Measurements from ENCODE around the gene PSAPL1. TPM values are rescaled to one million over a fixed set of nuclear protein-coding genes. Genes with fewer than 3 reads are reported as not detected.

PSAPL1 gene
- total RNA-seq, 1 donor from 2014 or later: not detected

DNA sequence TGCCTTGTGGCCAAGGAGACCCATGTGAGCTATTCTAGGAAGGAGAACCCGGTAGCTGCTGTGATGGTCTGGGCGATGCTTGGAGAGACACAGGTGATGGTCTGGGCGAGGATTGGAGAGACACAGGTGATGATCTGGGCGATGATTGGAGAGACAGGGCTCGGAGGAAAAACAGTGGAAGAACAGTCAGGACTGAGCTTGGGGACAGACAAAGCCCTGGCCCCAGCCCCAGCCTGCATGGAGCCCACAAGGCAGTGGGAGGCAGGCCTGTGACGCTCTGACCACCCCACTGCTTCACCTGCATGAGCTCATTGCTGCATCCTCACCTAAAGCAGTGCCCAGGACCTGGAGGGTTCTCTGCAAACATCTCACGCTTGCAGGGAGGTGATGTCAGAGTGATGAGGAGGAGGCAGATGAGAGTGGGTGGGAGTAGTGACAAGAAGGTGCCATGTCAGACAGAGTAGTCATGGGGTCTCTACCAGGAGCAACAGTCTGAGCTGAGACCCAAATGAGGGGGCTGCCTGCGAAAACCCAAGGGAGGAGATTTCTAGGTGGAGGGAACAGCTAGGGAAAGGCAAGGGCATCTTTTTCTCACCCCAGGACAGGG, 35.9 kb upstream of the PSAPL1 start:
- H3K4me1 ChIP-seq (ENCODE audit: control insufficient read depth in 3 of 3, insufficient read depth in 3 of 3, low read length in 3 of 3): no peaks in the 10 kb centered on the region
- H3K9me3 ChIP-seq (ENCODE audit: control insufficient read depth in 3 of 3, low read length in 3 of 3): peaks cover 0 to 13% (median 3%) of the 10 kb centered on the region in 3 donors
- no peaks in the 10 kb centered on the region for H3K36me3 ChIP-seq (ENCODE audit: control insufficient read depth in 3 of 3, insufficient read depth in 3 of 3, low read length in 3 of 3)
- H3K27me3 ChIP-seq (ENCODE audit: control insufficient read depth in 3 of 3, insufficient read depth in 3 of 3, low read length in 3 of 3): peaks cover 3 to 24% (median 24%) of the 10 kb centered on the region in 3 donors
- H3K9ac ChIP-seq (ENCODE audit: low read depth in 1 of 3, low read length in 3 of 3): no peak overlapping the region
- H3K27ac ChIP-seq (ENCODE audit: low read depth, low read length): no peak overlapping the region
- no peak overlapping the region for H3K4me3 ChIP-seq (ENCODE audit: low read length in 3 of 3)

DNA sequence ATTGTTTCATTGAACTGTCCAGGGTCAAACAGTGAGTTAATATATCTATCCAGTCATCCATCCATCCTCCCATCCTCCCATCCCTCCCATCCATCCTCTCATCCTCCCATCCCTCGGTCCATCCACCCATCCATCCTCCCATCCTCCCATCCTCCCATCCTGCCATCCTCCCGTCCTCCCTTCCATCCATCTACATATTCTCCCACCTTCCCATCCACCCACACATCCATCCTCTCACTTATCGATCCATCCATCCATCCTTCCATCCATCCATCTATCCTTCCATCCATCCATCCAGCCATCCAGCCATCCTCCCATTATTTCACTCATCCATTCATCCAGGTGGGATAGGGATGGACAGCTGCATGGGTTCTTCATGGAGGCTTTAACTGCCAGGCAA, 35.4 kb upstream of the PSAPL1 start:
- Histone ChIP-seq H3K9me3 (ENCODE audit: control insufficient read depth in 3 of 3, low read length in 3 of 3) (peaks cover 0 to 13% (median 3%) of the 10 kb centered on the region in 3 donors), H3K4me3 (ENCODE audit: low read length in 3 of 3) (no peak overlapping the region), H3K27me3 (ENCODE audit: control insufficient read depth in 3 of 3, insufficient read depth in 3 of 3, low read length in 3 of 3) (peaks cover 3 to 25% (median 24%) of the 10 kb centered on the region in 3 donors), H3K36me3 (ENCODE audit: control insufficient read depth in 3 of 3, insufficient read depth in 3 of 3, low read length in 3 of 3) (no peaks in the 10 kb centered on the region), H3K27ac (ENCODE audit: low read depth, low read length) (no peak overlapping the region), H3K9ac (ENCODE audit: low read depth in 1 of 3, low read length in 3 of 3) (no peak overlapping the region), H3K4me1 (ENCODE audit: control insufficient read depth in 3 of 3, insufficient read depth in 3 of 3, low read length in 3 of 3) (no peaks in the 10 kb centered on the region)

DNA sequence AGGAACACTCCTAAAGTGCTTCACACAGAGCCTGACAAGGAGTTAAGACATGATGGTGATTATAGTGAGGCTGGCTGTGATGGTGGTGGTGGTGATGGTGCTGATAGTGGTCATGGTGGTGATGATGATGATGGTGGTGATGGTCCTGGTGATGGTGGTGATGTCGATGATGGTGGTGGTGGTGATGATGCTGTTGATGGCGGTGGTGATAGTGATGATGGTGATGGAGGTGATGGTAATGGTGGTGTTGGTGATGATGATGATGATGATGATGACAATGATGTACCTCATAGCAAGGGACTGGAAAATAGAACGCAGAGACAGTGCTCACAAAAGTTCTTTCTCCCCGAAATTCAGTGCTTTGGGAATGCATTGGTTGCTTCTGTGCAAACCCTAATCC, 34.3 kb upstream of the PSAPL1 start:
- Histone ChIP-seq H3K9me3 (ENCODE audit: control insufficient read depth in 3 of 3, low read length in 3 of 3) (peaks cover 0 to 13% (median 3%) of the 10 kb centered on the region in 3 donors), H3K9ac (ENCODE audit: low read depth in 1 of 3, low read length in 3 of 3) (no peak overlapping the region), H3K36me3 (ENCODE audit: control insufficient read depth in 3 of 3, insufficient read depth in 3 of 3, low read length in 3 of 3) (no peaks in the 10 kb centered on the region), H3K27ac (ENCODE audit: low read depth, low read length) (no peak overlapping the region), H3K27me3 (ENCODE audit: control insufficient read depth in 3 of 3, insufficient read depth in 3 of 3, low read length in 3 of 3) (peaks cover 3 to 26% (median 26%) of the 10 kb centered on the region in 3 donors), H3K4me1 (ENCODE audit: control insufficient read depth in 3 of 3, insufficient read depth in 3 of 3, low read length in 3 of 3) (no peaks in the 10 kb centered on the region), H3K4me3 (ENCODE audit: low read length in 3 of 3) (no peak overlapping the region)

DNA sequence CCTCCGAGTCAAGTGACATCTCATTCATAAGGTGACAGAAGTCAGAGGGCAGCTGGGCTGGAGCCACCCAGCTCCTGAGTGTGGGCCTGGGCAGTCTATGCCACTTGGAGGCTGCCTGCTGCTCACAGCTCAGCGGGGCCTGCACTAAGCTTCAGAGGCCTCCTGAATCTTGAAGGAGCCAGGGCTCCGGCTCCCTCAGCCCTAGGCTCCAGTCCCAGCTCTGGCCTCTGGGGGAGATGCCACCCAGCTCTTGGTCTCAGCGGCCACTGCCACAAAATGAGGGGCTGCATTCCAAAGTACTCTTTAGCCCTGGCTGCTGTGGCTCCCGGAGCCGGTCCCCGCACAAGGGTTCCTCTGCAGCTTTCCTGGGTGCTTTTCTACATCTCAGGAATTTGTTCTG, 32.7 kb upstream of the PSAPL1 start:
- no peak overlapping the region for H3K27ac ChIP-seq (ENCODE audit: low read depth, low read length)
- H3K9ac ChIP-seq (ENCODE audit: low read depth in 1 of 3, low read length in 3 of 3): no peak overlapping the region
- peaks cover 0 to 13% (median 3%) of the 10 kb centered on the region in 3 donors for H3K9me3 ChIP-seq (ENCODE audit: control insufficient read depth in 3 of 3, low read length in 3 of 3)

DNA sequence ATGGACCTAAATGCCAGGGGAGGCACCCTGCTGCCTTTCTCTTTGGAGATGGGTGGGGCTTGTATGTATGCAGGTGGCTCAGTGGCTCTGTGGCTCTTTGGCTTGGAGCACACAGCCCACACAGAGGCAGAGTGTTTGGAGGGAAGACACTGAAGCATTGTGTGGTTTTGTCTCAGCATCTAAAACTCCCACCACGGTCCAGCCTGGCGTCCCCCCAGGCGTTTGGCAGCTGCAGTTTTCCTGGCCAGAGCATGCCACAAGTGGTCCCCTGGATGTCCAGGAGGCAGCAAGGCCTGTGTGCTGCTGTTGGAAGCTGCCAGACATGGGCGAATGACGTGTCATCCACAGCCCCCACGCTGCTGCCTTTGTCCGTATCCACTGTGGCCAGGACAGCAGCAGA, 32.2 kb upstream of the PSAPL1 start:
- H3K27me3 ChIP-seq (ENCODE audit: control insufficient read depth in 3 of 3, insufficient read depth in 3 of 3, low read length in 3 of 3): peaks cover 9 to 39% (median 32%) of the 10 kb centered on the region in 3 donors
- peaks cover 0 to 13% (median 3%) of the 10 kb centered on the region in 3 donors for H3K9me3 ChIP-seq (ENCODE audit: control insufficient read depth in 3 of 3, low read length in 3 of 3)
- H3K4me1 ChIP-seq (ENCODE audit: control insufficient read depth in 3 of 3, insufficient read depth in 3 of 3, low read length in 3 of 3): peaks cover 0 to 4% (median 0%) of the 10 kb centered on the region in 3 donors
- no peak overlapping the region for H3K9ac ChIP-seq (ENCODE audit: low read depth in 1 of 3, low read length in 3 of 3)
- H3K36me3 ChIP-seq (ENCODE audit: control insufficient read depth in 3 of 3, insufficient read depth in 3 of 3, low read length in 3 of 3): no peaks in the 10 kb centered on the region
- H3K27ac ChIP-seq (ENCODE audit: low read depth, low read length): no peak overlapping the region
- H3K4me3 ChIP-seq (ENCODE audit: low read length in 3 of 3): no peak overlapping the region

More for the DNA sequence above, 32.7 kb upstream of the PSAPL1 start:
- H3K4me3 ChIP-seq (ENCODE audit: low read length in 3 of 3): no peak overlapping the region
- no peaks in the 10 kb centered on the region for H3K4me1 ChIP-seq (ENCODE audit: control insufficient read depth in 3 of 3, insufficient read depth in 3 of 3, low read length in 3 of 3)
- no peaks in the 10 kb centered on the region for H3K36me3 ChIP-seq (ENCODE audit: control insufficient read depth in 3 of 3, insufficient read depth in 3 of 3, low read length in 3 of 3)
- peaks cover 3 to 40% (median 32%) of the 10 kb centered on the region in 3 donors for H3K27me3 ChIP-seq (ENCODE audit: control insufficient read depth in 3 of 3, insufficient read depth in 3 of 3, low read length in 3 of 3)

DNA sequence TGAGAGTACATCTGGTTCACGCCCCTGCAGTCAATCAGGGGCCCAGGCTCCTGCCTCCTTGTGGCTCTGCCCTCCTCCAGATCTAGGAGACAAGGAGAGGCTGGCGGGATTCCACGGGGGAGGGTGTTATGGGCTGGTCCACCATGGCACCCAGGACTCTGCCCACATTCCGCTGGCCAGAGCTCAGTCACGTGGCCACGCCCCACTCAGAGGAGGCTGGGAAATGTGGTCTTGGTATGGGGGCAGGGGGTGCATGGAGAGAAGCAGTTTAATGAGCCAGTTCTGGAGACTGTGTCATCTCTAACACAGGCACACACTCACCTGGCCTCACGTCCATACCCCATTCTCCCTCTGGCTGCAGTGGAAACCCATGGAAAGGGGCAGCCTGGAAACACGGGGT, 31.5 kb upstream of the PSAPL1 start:
- Histone ChIP-seq H3K4me3 (ENCODE audit: low read length in 3 of 3) (no peak overlapping the region), H3K9me3 (ENCODE audit: control insufficient read depth in 3 of 3, low read length in 3 of 3) (peaks cover 0 to 13% (median 3%) of the 10 kb centered on the region in 3 donors), H3K9ac (ENCODE audit: low read depth in 1 of 3, low read length in 3 of 3) (no peak overlapping the region), H3K36me3 (ENCODE audit: control insufficient read depth in 3 of 3, insufficient read depth in 3 of 3, low read length in 3 of 3) (no peaks in the 10 kb centered on the region), H3K4me1 (ENCODE audit: control insufficient read depth in 3 of 3, insufficient read depth in 3 of 3, low read length in 3 of 3) (peaks cover 0 to 11% (median 3%) of the 10 kb centered on the region in 3 donors), H3K27ac (ENCODE audit: low read depth, low read length) (no peak overlapping the region), H3K27me3 (ENCODE audit: control insufficient read depth in 3 of 3, insufficient read depth in 3 of 3, low read length in 3 of 3) (peaks cover 16 to 39% (median 36%) of the 10 kb centered on the region in 3 donors)

DNA sequence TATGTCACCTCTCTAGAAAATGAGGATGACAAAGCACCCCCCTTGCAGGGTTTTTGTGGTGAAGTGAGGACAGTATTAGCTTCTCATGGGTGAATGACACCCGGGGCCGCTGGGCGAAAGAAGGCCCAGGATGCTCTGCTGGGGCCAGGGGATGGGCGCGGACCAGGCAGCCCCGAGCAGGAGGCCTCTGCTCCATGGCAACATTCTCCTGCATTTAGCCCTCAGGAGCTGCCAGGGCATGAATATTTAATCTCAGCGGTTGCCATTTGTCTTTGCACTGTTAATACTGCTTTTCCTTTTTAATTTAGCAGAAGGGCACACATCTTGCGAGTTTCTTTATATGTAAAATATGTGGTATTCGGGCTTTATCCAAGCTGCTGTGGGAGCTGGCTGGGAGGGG, 30.3 kb upstream of the PSAPL1 start:
- Histone ChIP-seq H3K27ac (ENCODE audit: low read depth, low read length) (no peak overlapping the region), H3K27me3 (ENCODE audit: control insufficient read depth in 3 of 3, insufficient read depth in 3 of 3, low read length in 3 of 3) (peaks cover 28 to 42% (median 39%) of the 10 kb centered on the region in 3 donors), H3K36me3 (ENCODE audit: control insufficient read depth in 3 of 3, insufficient read depth in 3 of 3, low read length in 3 of 3) (no peaks in the 10 kb centered on the region), H3K9me3 (ENCODE audit: control insufficient read depth in 3 of 3, low read length in 3 of 3) (peaks cover 0 to 13% (median 3%) of the 10 kb centered on the region in 3 donors), H3K4me1 (ENCODE audit: control insufficient read depth in 3 of 3, insufficient read depth in 3 of 3, low read length in 3 of 3) (peaks cover 6 to 18% (median 11%) of the 10 kb centered on the region in 3 donors), H3K9ac (ENCODE audit: low read depth in 1 of 3, low read length in 3 of 3) (no peak overlapping the region), H3K4me3 (ENCODE audit: low read length in 3 of 3) (no peak overlapping the region)

DNA sequence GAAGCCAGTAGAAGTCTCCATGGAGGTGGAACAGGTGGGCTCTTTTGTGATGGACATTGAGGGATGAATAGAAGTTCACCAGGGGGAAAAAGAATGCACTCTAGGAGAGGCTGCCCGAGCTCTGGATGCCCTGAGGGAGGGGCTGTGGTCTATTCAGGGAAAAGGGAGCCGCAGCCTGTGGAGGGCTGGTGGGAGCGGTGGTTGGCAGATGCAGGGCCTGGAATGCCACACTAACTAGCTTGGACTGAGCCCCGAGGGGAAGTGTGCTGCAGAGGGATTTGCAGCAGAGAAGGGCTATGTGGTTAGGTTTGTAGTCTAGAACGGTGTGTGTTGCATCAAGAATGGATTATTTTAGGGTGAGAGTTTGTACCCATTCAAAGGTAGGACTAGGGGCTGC, 29.5 kb upstream of the PSAPL1 start:
- H3K27me3 ChIP-seq (ENCODE audit: control insufficient read depth in 3 of 3, insufficient read depth in 3 of 3, low read length in 3 of 3): peaks cover 30 to 49% (median 38%) of the 10 kb centered on the region in 3 donors
- H3K4me3 ChIP-seq (ENCODE audit: low read length in 3 of 3): no peak overlapping the region
- H3K9me3 ChIP-seq (ENCODE audit: control insufficient read depth in 3 of 3, low read length in 3 of 3): peaks cover 0 to 13% (median 3%) of the 10 kb centered on the region in 3 donors
- H3K36me3 ChIP-seq (ENCODE audit: control insufficient read depth in 3 of 3, insufficient read depth in 3 of 3, low read length in 3 of 3): no peaks in the 10 kb centered on the region
- H3K27ac ChIP-seq (ENCODE audit: low read depth, low read length): no peak overlapping the region
- peaks cover 6 to 18% (median 11%) of the 10 kb centered on the region in 3 donors for H3K4me1 ChIP-seq (ENCODE audit: control insufficient read depth in 3 of 3, insufficient read depth in 3 of 3, low read length in 3 of 3)
- no peak overlapping the region for H3K9ac ChIP-seq (ENCODE audit: low read depth in 1 of 3, low read length in 3 of 3)

DNA sequence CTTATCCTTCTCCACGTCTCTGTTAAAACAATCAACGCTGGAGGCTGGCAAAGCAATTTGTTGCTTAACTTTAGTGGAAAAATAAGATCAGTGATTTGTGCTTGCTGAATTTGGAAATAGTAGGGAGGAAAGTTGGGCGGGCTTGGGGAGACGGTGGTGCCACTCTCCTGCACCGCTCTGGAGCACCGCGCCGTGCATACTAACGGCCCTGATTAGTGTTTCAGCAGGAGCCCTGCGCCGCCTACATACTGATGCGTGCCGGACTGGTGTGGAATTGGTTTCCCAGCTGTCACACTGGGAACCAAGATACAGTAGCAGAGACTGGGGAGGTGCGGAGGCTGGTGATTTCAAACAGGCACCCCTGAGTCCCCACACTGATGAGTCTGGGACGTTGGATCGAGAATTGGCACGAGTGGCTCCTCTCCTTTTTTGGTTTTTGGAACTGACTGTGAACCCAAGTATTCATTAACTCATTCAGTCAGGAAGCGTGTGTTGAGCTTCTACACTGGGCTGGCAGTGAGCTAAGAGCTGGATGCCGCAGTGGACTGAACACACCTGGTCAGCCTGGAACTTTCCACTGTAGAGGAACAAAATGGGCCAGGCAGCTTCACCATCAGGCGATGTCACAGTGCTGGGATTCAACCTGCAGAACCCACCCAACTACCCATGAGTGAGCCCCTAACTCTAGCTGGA, 29.0 kb upstream of the PSAPL1 start:
- peaks cover 0 to 13% (median 3%) of the 10 kb centered on the region in 3 donors for H3K9me3 ChIP-seq (ENCODE audit: control insufficient read depth in 3 of 3, low read length in 3 of 3)
- no peak overlapping the region for H3K9ac ChIP-seq (ENCODE audit: low read depth in 1 of 3, low read length in 3 of 3)
- H3K36me3 ChIP-seq (ENCODE audit: control insufficient read depth in 3 of 3, insufficient read depth in 3 of 3, low read length in 3 of 3): no peaks in the 10 kb centered on the region
- H3K4me3 ChIP-seq (ENCODE audit: low read length in 3 of 3): no peak overlapping the region
- H3K4me1 ChIP-seq (ENCODE audit: control insufficient read depth in 3 of 3, insufficient read depth in 3 of 3, low read length in 3 of 3): peaks cover 6 to 18% (median 11%) of the 10 kb centered on the region in 3 donors
- peaks cover 30 to 53% (median 38%) of the 10 kb centered on the region in 3 donors for H3K27me3 ChIP-seq (ENCODE audit: control insufficient read depth in 3 of 3, insufficient read depth in 3 of 3, low read length in 3 of 3)
- H3K27ac ChIP-seq (ENCODE audit: low read depth, low read length): no peak overlapping the region

DNA sequence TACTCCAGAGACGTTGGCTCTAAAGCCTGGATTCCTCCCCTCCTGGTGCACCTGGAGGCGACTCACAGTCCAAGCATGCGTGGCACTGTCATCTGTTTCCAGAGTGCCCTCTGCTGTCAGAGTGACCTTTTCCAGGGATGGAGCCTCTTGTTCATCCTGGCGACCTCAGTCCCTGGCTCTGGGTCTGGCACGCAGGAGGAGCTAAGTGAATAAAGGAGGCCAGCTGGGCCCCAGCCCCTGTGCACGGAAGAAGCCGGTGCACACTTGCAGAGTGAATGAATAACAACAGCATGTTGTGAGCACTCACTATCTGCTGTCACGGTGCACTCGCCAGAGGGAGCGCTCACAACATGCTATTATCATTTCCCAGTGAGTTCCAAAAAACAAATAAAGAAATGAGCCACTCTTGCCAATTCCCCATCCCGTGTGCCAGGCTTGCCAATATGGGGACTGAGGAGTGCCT, 27.8 kb upstream of the PSAPL1 start:
- peaks cover 6 to 18% (median 11%) of the 10 kb centered on the region in 3 donors for H3K4me1 ChIP-seq (ENCODE audit: control insufficient read depth in 3 of 3, insufficient read depth in 3 of 3, low read length in 3 of 3)
- no peak overlapping the region for H3K4me3 ChIP-seq (ENCODE audit: low read length in 3 of 3)
- H3K9ac ChIP-seq (ENCODE audit: low read depth in 1 of 3, low read length in 3 of 3): no peak overlapping the region
- peaks cover 0 to 13% (median 3%) of the 10 kb centered on the region in 3 donors for H3K9me3 ChIP-seq (ENCODE audit: control insufficient read depth in 3 of 3, low read length in 3 of 3)
- H3K27ac ChIP-seq (ENCODE audit: low read depth, low read length): no peak overlapping the region
- H3K27me3 ChIP-seq (ENCODE audit: control insufficient read depth in 3 of 3, insufficient read depth in 3 of 3, low read length in 3 of 3): peaks cover 31 to 53% (median 38%) of the 10 kb centered on the region in 3 donors
- H3K36me3 ChIP-seq (ENCODE audit: control insufficient read depth in 3 of 3, insufficient read depth in 3 of 3, low read length in 3 of 3): no peaks in the 10 kb centered on the region
